H7 (cell line): ENCODE measurements around the gene TLE5. TPM values are rescaled to one million over a fixed set of nuclear protein-coding genes. Genes with fewer than 3 reads are reported as not detected.
"Not testable (repeated sequence)": the region's sequence is repeated elsewhere in the genome, so short reads cannot be mapped to it uniquely, and the experiment has no call there.

Source experiments
- DNase-seq: peaks from one replicate; pipeline ENCODE4 v3.0.0; 2012
- H3K27me3 ChIP-seq: 2 replicates; pipeline ENCODE4 v1.6.0; 2011; ENCODE audit warnings: mild to moderate bottlenecking, low read length; ENCODE audit not compliant: control insufficient read depth, insufficient read depth
- H3K36me3 ChIP-seq: replicated peaks from 2 replicates; pipeline ENCODE4 v1.5.1; 2011; ENCODE audit warnings: low read length; ENCODE audit not compliant: control insufficient read depth, insufficient read depth
- H3K4me3 ChIP-seq: 2 replicates; pipeline ENCODE4 v1.5.1; 2011; ENCODE audit warnings: low read depth, mild to moderate bottlenecking, control low read depth, low read length, moderate library complexity; ENCODE audit not compliant: insufficient read depth
- total RNA-seq: library from RNA; depleted of rRNA; stranded (reverse); fragments of >200 nt; shearing (Covaris generic); gene quantifications from 2 replicates; pipeline ENCODE4 v1.2.3, GENCODE V29; 2014

Gene TLE5
- total RNA-seq, 1 experiment from 2014 or later = 386 TPM

DNA sequence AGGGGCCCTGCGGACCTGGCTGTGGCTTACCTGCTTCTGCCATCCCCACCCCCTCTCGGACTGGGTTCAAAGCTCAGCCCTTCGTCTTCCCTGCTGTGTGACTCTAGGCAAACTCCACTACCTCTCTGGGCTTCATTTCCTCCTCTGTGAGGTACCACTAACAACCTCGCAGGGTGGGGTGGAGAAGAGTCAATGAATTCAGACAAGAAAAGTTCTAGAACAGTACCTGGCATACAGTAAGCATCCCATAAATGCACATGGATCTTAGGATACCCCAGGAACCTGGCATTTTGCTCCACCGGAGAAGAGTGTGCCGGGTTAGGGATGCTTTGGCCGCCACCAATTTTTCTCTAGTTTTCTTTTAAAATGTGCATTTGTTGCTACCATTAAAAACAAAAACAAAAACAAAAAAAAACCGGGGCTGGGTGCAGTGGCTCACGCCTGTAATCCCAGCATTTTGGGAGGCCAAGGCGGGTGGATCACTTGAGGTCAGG, 3.4 kb downstream of the TLE5 start:
- DNase-seq = no peak
- Histone ChIP-seq H3K4me3 (no peak overlapping the region), H3K36me3 (peaks cover 12% of the 10 kb centered on the region), H3K27me3 (no peaks in the 10 kb centered on the region)

- peaks cover 14% of the 10 kb centered on the region for H3K36me3 ChIP-seq
- DNase-seq = peak; percentile 44
- no peak overlapping the region for H3K4me3 ChIP-seq
- H3K27me3 ChIP-seq = no peaks in the 10 kb centered on the region
These were observed 4.1 kb downstream of the TLE5 start for GRCh38 chr19:3058009-3058820.

GRCh38 chr19:3057275-3057714, 5.0 kb downstream of the TLE5 start:
- Histone ChIP-seq H3K27me3 (no peaks in the 10 kb centered on the region), H3K4me3 (no peak overlapping the region), H3K36me3 (peaks cover 14% of the 10 kb centered on the region)
- peak; percentile 89 for DNase-seq

DNA sequence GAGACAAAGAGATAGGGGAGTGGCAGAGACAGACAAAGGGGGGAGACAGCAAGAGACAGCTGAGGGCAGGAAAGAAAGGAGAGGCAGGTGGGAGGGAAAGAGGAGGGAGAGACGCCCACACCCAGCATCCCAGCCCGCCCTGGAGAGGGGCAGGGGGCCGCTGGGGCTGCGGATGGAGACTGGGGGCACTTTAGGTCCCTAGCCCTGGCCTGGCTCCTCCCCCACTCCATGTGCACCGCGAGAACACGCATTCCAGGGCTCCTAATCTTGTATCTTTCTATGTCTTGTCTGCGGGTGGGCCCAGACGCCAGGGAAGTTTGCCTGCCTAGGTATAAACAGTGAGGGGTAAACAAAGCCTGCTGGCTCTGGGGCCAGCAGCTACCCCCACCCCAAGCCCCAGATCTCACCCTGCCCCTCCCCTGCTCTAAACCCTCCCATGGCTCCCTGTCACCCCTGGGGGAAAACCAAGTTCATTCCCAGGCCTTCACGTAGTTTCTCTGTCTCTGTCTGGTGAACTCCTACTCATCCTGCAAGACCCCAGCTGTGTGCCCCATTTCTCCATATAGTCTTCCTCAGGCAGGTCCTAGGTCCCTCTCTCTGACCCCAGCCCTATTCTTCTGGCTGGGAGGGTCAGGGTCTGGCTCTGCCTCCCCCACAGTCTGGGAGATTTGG, 5.7 kb downstream of the TLE5 start:
- DNase-seq = peak; percentile 84
- H3K27me3 ChIP-seq = no peaks in the 10 kb centered on the region
- H3K4me3 ChIP-seq = no peak overlapping the region
- H3K36me3 ChIP-seq = peaks cover 14% of the 10 kb centered on the region

- peak; percentile 85 for DNase-seq
- H3K4me3 ChIP-seq = no peak overlapping the region
- H3K36me3 ChIP-seq = peaks cover 14% of the 10 kb centered on the region
- no peaks in the 10 kb centered on the region for H3K27me3 ChIP-seq
These were observed 6.4 kb downstream of the TLE5 start for GRCh38 chr19:3055741-3056416.

- no peaks in the 10 kb centered on the region for H3K27me3 ChIP-seq
- peaks cover 13% of the 10 kb centered on the region for H3K36me3 ChIP-seq
- H3K4me3 ChIP-seq = no peak overlapping the region
- peak; percentile 59 for DNase-seq
These were observed 7.1 kb downstream of the TLE5 start for GRCh38 chr19:3054972-3055740.

GRCh38 chr19:3054265-3054971, 7.9 kb downstream of the TLE5 start:
- Histone ChIP-seq H3K36me3 (peaks cover 8% of the 10 kb centered on the region), H3K4me3 (no peak overlapping the region), H3K27me3 (no peaks in the 10 kb centered on the region)
- no peak for DNase-seq

GRCh38 chr19:3053780-3054179, 8.5 kb downstream of the TLE5 start:
- DNase-seq = peak; percentile 60
- Histone ChIP-seq H3K27me3 (no peaks in the 10 kb centered on the region), H3K4me3 (no peak overlapping the region), H3K36me3 (peaks cover 8% of the 10 kb centered on the region)

- peaks cover 8% of the 10 kb centered on the region for H3K36me3 ChIP-seq
- no peak for DNase-seq
These were observed 9.1 kb downstream of the TLE5 start for GRCh38 chr19:3053218-3053621.

GRCh38 chr19:3050016-3050415, 12.3 kb downstream of the TLE5 start:
- not testable (repeated sequence) for H3K36me3 ChIP-seq, H3K27me3 ChIP-seq

More at GRCh38 chr19:3053218-3053621, 9.1 kb downstream of the TLE5 start:
- Histone ChIP-seq H3K4me3 (no peak overlapping the region), H3K27me3 (no peaks in the 10 kb centered on the region)

DNA sequence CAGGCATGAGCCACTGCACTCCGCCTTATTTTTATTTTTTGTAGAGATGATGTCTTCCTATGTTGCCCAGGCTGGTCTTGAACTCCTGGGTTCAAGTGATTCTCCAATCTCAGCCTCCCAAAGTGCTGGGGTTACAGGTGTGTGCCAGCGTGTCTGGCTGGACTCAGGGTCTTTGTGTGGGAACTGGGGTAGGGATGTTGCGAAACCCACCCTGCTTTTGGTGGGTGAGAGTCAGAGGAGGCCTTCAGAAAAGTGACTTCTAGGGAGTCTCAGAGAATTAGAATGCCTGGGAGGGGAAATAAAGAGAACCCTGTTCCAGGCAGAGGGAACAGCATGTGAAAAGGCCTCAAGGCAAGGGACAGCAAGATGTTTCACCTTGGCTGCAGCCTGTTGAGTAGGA, 13.2 kb downstream of the TLE5 start:
- no peak for DNase-seq
- Histone ChIP-seq H3K4me3 (no peak overlapping the region), H3K27me3 (no peaks in the 10 kb centered on the region; the same call in 1 of the 2 replicates), H3K36me3 (peaks cover 2% of the 10 kb centered on the region)

More at GRCh38 chr19:3050016-3050415, 12.3 kb downstream of the TLE5 start:
- not testable (repeated sequence) for DNase-seq, H3K4me3 ChIP-seq

GRCh38 chr19:3048190-3048533, 14.1 kb downstream of the TLE5 start:
- H3K27me3 ChIP-seq = no peaks in the 10 kb centered on the region; the same call in 1 of the 2 replicates
- DNase-seq = no peak
- H3K4me3 ChIP-seq = no peak overlapping the region
- no peaks in the 10 kb centered on the region; the same call in 1 of the 2 replicates for H3K36me3 ChIP-seq

GRCh38 chr19:3047496-3048189, 14.7 kb downstream of the TLE5 start:
- Histone ChIP-seq H3K27me3 (no peaks in the 10 kb centered on the region; the same call in 1 of the 2 replicates), H3K36me3 (no peaks in the 10 kb centered on the region; the same call in 1 of the 2 replicates), H3K4me3 (peak overlapping the region; percentile 42)
- peak; percentile 85 for DNase-seq
